Uterus (tissue), 4 donors: ENCODE results near the gene ZNF100. TPM values are rescaled to one million over a fixed set of nuclear protein-coding genes. Genes with fewer than 3 reads are reported as not detected.
"Not testable (repeated sequence)": the region's sequence is repeated elsewhere in the genome, so short reads cannot be mapped to it uniquely, and the experiment has no call there.

Source experiments
- DNase-seq, 2 donors: peaks; one replicate each; pipeline ENCODE4 v3.0.0-alpha.2; 2019 to 2020
- H3K27ac ChIP-seq, 2 donors: fragments of 200-600 bp; sonication (generic); 1 replicate in 1 of 2; 2 replicates in 1 of 2; pipeline ENCODE4 v1.5.1; 2016 to 2018
- H3K27me3 ChIP-seq, 2 donors: fragments of 200-600 bp; sonication (generic); one replicate each; pipeline ENCODE4 v1.5.1; 2018 to 2019; ENCODE audit warnings: control low read depth in 1 of 2
- H3K36me3 ChIP-seq, 2 donors: fragments of 200-600 bp; sonication (generic); one replicate each; pipeline ENCODE4 v1.5.1; 2019; ENCODE audit warnings: control low read depth in 1 of 2
- H3K4me1 ChIP-seq, 2 donors: fragments of 200-600 bp; sonication (generic); one replicate each; pipeline ENCODE4 v1.5.1; 2018 to 2019; ENCODE audit warnings: control low read depth in 1 of 2
- H3K4me3 ChIP-seq, 2 donors: fragments of 200-600 bp; sonication (generic); 1 replicate in 1 of 2; 2 replicates in 1 of 2; pipeline ENCODE4 v1.5.1; 2018 to 2019; ENCODE audit warnings: mild to moderate bottlenecking in 1 of 2
- H3K9me3 ChIP-seq, 2 donors: fragments of 200-600 bp; sonication (generic); one replicate each; pipeline ENCODE4 v1.5.1; 2019; ENCODE audit warnings: control low read depth in 1 of 2
- CTCF ChIP-seq, 4 experiments: fragments of 200-600 bp in 2 of 4; fragments of 450-650 bp in 2 of 4; sonication (generic) in 2 of 4; IDR thresholded peaks; one replicate each; pipeline ENCODE4 v1.5.1; 2016 to 2019; ENCODE audit warnings: antibody characterized with exemption in 4 of 4, mild to moderate bottlenecking in 2 of 4, moderate library complexity in 1 of 4
- POLR2A ChIP-seq, 2 donors: fragments of 450-650 bp; IDR thresholded peaks; one replicate each; pipeline ENCODE4 v1.6.1; 2016; ENCODE audit warnings: antibody characterized with exemption in 2 of 2, mild to moderate bottlenecking in 1 of 2, moderate library complexity in 1 of 2
- intact Hi-C: fragments of 100-400 bp; cut with DNase I; formaldehyde crosslinking; loops from one replicate; pipeline ENCODE4 v1.15.1; 2023; ENCODE audit warnings: low total_unique reads
- total RNA-seq, 4 donors: library from RNA; depleted of rRNA in 3 of 4; stranded (reverse); fragments of >200 nt in 3 of 4; gene quantifications; one replicate each; pipeline versions ENCODE4 v1.1.0 to v1.2.4, GENCODE V29; 2014 to 2023
- donor health status: DM: yes; HTN: yes; CAD: no.

Gene ZNF100
- total RNA-seq, 4 donors from 2014 or later: 7.2 to 18.0 (median 14.3) TPM

GRCh38 chr19:21688464-21688863, 78.9 kb downstream of the ZNF100 start:
- no peak for TF ChIP-seq CTCF (IDR thresholded peaks at IDR 0.05)
- no peak for TF ChIP-seq POLR2A (IDR thresholded peaks at IDR 0.05)
- H3K27me3 ChIP-seq: no peaks in the 10 kb centered on the region
- H3K36me3 ChIP-seq: no peaks in the 10 kb centered on the region
- no peaks in the 10 kb centered on the region for H3K9me3 ChIP-seq
- DNase-seq: no peak
- H3K4me3 ChIP-seq: no peak overlapping the region
- H3K4me1 ChIP-seq: no peaks in the 10 kb centered on the region
- intact Hi-C loops: no loop called here
- H3K27ac ChIP-seq: no peak overlapping the region

- no peaks in the 10 kb centered on the region for H3K4me1 ChIP-seq
- intact Hi-C loops: no loop called here
- DNase-seq: no peak
- no peaks in the 10 kb centered on the region for H3K36me3 ChIP-seq
- H3K27ac ChIP-seq: no peak overlapping the region
- TF ChIP-seq POLR2A (IDR thresholded peaks at IDR 0.05) (no peak), CTCF (IDR thresholded peaks at IDR 0.05) (no peak)
- no peaks in the 10 kb centered on the region for H3K9me3 ChIP-seq
- H3K4me3 ChIP-seq: no peak overlapping the region
- H3K27me3 ChIP-seq: no peaks in the 10 kb centered on the region
Observed at GRCh38 chr19:21680671-21681070, 86.7 kb downstream of the ZNF100 start.

- no peak overlapping the region for H3K4me3 ChIP-seq
- H3K9me3 ChIP-seq: no peaks in the 10 kb centered on the region
- TF ChIP-seq CTCF (IDR thresholded peaks at IDR 0.05): no peak
- no peak for TF ChIP-seq POLR2A (IDR thresholded peaks at IDR 0.05)
- no peak for DNase-seq
- H3K4me1 ChIP-seq: no peaks in the 10 kb centered on the region
- H3K27ac ChIP-seq: no peak overlapping the region
- intact Hi-C loops: no loop called here
- H3K36me3 ChIP-seq: no peaks in the 10 kb centered on the region
- no peaks in the 10 kb centered on the region for H3K27me3 ChIP-seq
Observed at GRCh38 chr19:21680026-21680425, 87.4 kb downstream of the ZNF100 start.

- intact Hi-C loops: no loop called here
- DNase-seq: no peak
- no peak for TF ChIP-seq CTCF (IDR thresholded peaks at IDR 0.05)
- no peak for TF ChIP-seq POLR2A (IDR thresholded peaks at IDR 0.05)
- Histone ChIP-seq H3K27ac (no peak overlapping the region), H3K27me3 (no peaks in the 10 kb centered on the region), H3K4me1 (no peaks in the 10 kb centered on the region), H3K9me3 (no peaks in the 10 kb centered on the region), H3K4me3 (no peak overlapping the region), H3K36me3 (no peaks in the 10 kb centered on the region)
Observed at GRCh38 chr19:21677696-21678418, 89.5 kb downstream of the ZNF100 start.

- intact Hi-C loops: no loop called here
- no peak for TF ChIP-seq POLR2A (IDR thresholded peaks at IDR 0.05)
- TF ChIP-seq CTCF (IDR thresholded peaks at IDR 0.05): no peak
- no peaks in the 10 kb centered on the region for H3K4me1 ChIP-seq
- DNase-seq: no peak
- H3K27me3 ChIP-seq: no peaks in the 10 kb centered on the region
- no peaks in the 10 kb centered on the region for H3K9me3 ChIP-seq
- no peaks in the 10 kb centered on the region for H3K36me3 ChIP-seq
- no peak overlapping the region for H3K27ac ChIP-seq
- no peak overlapping the region for H3K4me3 ChIP-seq
Observed at GRCh38 chr19:21674454-21674853, 92.9 kb downstream of the ZNF100 start.

GRCh38 chr19:21673479-21673878, 93.9 kb downstream of the ZNF100 start:
- H3K36me3 ChIP-seq, H3K27ac ChIP-seq, intact Hi-C loops, H3K4me3 ChIP-seq, H3K9me3 ChIP-seq, H3K4me1 ChIP-seq, H3K27me3 ChIP-seq: not testable (repeated sequence)
- peak; percentile 55 to 76 for DNase-seq
